Breast epithelium (tissue), 3 donors: ENCODE data around the gene JMJD8.

Experiments used
- POLR2A ChIP-seq: fragments of 450-650 bp; IDR thresholded peaks from one replicate; pipeline ENCODE4 v1.6.1; 2016; ENCODE audit warnings: antibody characterized with exemption, mild to moderate bottlenecking, moderate library complexity
- TF ChIP-seq, protein P1 (sequence below), 3 donors: fragments of 450-650 bp; IDR thresholded peaks; one replicate each; pipeline ENCODE4 v1.5.1; 2016 to 2017; ENCODE audit warnings: antibody characterized with exemption in 3 of 3, mild to moderate bottlenecking in 3 of 3, moderate library complexity in 3 of 3

DNA sequence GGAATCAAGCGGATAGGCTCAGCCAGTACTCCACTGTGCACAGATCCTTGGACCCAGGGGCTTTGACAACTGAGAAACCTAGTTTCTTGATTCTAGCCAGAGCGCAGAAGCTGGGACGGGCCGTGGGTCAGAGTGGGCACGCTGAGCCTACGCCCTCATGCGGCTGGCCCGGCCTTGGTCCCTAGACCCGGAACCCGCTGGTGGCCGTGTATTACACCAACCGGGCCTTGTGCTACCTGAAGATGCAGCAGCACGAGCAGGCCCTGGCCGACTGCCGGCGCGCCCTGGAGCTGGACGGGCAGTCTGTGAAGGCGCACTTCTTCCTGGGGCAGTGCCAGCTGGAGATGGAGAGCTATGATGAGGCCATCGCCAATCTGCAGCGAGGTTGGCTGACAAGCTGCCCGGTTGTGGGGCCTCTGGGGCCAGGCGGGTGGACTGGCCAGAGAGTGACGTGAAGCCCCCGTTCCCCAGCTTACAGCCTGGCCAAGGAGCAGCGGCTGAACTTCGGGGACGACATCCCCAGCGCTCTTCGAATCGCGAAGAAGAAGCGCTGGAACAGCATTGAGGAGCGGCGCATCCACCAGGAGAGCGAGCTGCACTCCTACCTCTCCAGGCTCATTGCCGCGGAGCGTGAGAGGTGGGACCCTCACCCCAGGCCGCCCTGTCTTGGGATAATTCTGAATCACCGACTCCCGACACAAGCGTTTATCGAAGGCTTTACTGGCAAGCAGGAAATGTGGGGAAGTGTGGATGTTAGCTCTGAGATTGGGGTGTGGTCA is 3.0 kb downstream of the JMJD8 start:
- no peak for TF ChIP-seq POLR2A
- TF ChIP-seq, protein P1, sequence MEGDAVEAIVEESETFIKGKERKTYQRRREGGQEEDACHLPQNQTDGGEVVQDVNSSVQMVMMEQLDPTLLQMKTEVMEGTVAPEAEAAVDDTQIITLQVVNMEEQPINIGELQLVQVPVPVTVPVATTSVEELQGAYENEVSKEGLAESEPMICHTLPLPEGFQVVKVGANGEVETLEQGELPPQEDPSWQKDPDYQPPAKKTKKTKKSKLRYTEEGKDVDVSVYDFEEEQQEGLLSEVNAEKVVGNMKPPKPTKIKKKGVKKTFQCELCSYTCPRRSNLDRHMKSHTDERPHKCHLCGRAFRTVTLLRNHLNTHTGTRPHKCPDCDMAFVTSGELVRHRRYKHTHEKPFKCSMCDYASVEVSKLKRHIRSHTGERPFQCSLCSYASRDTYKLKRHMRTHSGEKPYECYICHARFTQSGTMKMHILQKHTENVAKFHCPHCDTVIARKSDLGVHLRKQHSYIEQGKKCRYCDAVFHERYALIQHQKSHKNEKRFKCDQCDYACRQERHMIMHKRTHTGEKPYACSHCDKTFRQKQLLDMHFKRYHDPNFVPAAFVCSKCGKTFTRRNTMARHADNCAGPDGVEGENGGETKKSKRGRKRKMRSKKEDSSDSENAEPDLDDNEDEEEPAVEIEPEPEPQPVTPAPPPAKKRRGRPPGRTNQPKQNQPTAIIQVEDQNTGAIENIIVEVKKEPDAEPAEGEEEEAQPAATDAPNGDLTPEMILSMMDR (IDR thresholded peaks at IDR 0.05): no peak
